ENCODE measurements around the gene CPLX3.

GRCh38 chr15:74826921-74827320, 494 bp downstream of the CPLX3 start:
- TF ChIP-seq CTCF (IDR thresholded peaks at IDR 0.05), result no peak
- no peak for TF ChIP-seq POLR2A (IDR thresholded peaks at IDR 0.05)
- TF ChIP-seq EP300 (IDR thresholded peaks at IDR 0.05), result no peak
